ENCODE data around the gene ANO4.

ANO4 gene

DNA sequence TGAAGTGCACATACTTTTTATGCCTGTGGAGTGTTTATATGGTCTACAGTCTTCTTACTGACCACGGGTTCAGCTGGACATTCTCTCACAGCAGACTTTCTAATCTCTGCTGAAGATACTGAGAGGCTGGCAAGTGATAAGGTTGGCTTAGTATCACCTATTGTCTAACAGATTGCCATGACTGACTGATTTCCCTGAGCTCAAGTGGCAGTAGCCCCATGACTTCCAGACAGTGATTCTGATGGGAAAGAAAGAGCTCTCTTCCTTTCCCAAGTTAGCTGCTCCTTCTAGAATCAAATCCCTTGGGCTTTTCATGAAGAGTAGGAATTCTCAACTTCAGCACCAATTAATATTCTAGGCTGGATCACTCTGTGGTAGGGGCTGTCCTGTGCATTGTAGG, 141.4 kb downstream of the ANO4 start:
- TF ChIP-seq, protein P1, sequence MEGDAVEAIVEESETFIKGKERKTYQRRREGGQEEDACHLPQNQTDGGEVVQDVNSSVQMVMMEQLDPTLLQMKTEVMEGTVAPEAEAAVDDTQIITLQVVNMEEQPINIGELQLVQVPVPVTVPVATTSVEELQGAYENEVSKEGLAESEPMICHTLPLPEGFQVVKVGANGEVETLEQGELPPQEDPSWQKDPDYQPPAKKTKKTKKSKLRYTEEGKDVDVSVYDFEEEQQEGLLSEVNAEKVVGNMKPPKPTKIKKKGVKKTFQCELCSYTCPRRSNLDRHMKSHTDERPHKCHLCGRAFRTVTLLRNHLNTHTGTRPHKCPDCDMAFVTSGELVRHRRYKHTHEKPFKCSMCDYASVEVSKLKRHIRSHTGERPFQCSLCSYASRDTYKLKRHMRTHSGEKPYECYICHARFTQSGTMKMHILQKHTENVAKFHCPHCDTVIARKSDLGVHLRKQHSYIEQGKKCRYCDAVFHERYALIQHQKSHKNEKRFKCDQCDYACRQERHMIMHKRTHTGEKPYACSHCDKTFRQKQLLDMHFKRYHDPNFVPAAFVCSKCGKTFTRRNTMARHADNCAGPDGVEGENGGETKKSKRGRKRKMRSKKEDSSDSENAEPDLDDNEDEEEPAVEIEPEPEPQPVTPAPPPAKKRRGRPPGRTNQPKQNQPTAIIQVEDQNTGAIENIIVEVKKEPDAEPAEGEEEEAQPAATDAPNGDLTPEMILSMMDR (IDR thresholded peaks at IDR 0.05; ENCODE audit: control extremely low read depth, extremely low read depth, low read depth, missing control alignments), result no peak
- no peak for DNase-seq (ENCODE audit: extremely low spot score)
- ChIA-PET CTCF (interaction anchor here (0.7 to 1.3 kb wide), 3 partner anchors 10 to 31 kb away, joined by 3 read pairs; no protein-coding TSS in a partner anchor), POLR2A (no interaction called here)

DNA sequence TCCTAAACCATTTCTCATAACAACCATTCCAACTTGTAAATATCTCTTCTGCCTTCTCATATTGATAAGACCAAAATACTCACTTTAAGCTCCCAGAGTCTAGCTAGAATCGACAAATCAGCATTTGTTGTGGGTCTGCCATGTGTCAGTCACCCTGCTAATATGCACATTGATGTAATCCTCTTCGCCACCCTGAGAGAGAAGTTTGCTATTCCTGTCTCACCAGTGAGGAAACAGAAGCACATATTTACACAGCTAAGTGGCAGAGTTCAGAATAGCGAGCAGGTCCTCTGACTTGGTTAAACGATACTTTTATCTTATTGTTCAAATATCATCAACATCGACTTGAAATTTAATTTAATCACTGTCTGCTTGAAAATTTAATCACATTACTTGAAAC, 142.1 kb downstream of the ANO4 start:
- CTCF ChIA-PET, result interaction anchor here (1.3 kb wide), 1 partner anchor 10 kb away, joined by 3 read pairs; no protein-coding TSS in a partner anchor
- POLR2A ChIA-PET, result no interaction called here
- no peak for DNase-seq (ENCODE audit: extremely low spot score)
- TF ChIP-seq, protein P1 (IDR thresholded peaks at IDR 0.05; ENCODE audit: control extremely low read depth, extremely low read depth, low read depth, missing control alignments), result no peak

DNA sequence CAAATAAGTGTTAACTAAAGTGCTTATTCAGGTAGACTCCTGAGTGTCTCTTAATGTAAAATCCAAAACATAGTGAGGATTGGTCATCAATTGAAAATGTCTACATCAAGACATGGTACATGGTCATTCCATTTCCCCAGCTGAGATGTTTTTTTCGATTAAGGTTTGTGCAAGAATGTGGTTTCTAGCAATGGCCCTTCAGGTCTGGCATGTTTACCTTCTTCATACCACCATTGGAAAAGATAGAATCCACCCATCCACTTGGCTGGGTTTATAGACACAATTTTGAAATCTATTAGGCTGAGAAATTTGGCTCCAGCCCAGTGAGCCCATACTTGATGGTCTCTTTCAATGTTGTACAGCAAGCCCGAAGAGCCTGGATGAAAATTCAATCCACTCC, 145.9 kb downstream of the ANO4 start:
- TF ChIP-seq, protein P1 (IDR thresholded peaks at IDR 0.05; ENCODE audit: control extremely low read depth, extremely low read depth, low read depth, missing control alignments), result no peak
- CTCF ChIA-PET, result no interaction called here

DNA sequence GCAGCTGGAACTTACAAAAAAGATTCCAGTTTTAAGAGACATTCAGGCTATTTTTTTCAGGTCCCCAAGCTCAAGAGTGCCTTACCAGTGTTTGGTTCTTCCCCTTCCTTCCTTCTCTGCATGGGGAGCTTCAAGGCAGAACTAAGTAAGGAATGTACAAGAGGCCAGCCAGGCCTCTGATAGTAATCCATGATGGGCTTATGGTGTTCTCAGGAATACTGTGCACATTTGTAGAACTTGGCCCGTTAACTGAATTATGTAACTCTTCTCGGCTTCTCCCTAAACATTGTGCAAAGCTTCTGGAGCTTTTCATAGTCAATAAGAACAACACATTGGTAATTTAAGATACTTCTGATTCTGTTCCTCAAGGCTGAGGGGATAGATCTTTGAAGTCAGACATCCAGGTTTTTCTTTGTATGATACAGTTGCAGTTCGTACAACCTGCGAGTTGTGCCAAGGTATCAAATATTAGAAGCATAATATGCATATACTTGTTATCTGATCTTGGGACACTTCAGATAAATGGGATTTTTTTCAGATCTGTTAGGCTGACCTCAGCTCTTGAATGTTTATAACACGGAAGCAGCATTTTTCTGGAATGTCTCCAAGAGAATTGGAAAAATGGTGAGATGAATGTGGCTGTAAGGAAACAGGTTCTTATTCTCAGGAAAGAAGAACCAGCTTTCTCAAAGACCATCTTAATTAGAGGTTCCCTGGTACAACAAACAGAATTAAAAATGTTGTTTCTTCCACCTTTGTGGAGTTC, 148.6 kb downstream of the ANO4 start:
- no peak for DNase-seq (ENCODE audit: extremely low spot score)
- POLR2A ChIA-PET, result no interaction called here
- TF ChIP-seq, protein P1 (IDR thresholded peaks at IDR 0.05; ENCODE audit: control extremely low read depth, extremely low read depth, low read depth, missing control alignments), result no peak
- CTCF ChIA-PET, result interaction anchor here (1.1 kb wide), 1 partner anchor 29 kb away, joined by 3 read pairs; no protein-coding TSS in a partner anchor

More for the DNA sequence above, 145.9 kb downstream of the ANO4 start:
- POLR2A ChIA-PET, result no interaction called here
- no peak for DNase-seq (ENCODE audit: extremely low spot score)

DNA sequence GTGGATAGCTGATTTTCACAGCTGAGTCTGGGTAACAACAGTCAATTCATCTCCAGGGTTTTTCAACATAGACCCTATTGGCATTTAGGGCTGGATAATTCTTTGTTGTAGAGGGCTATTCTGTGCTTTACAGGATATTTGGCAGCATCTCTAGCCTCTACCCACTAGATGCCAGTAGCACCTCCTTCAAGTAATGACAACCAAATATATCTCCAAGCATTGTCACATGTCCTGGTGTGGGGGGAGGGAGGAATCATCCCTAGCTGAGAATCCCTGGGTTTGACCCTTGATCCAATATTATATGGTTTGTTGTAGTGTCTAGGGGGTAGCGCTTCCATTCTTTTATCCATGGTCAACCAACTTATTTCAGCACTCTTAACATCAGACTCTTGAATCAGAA, 157.2 kb downstream of the ANO4 start:
- DNase-seq (ENCODE audit: extremely low spot score), result no peak
- TF ChIP-seq, protein P1 (IDR thresholded peaks at IDR 0.05; ENCODE audit: control extremely low read depth, extremely low read depth, low read depth, missing control alignments), result no peak
- POLR2A ChIA-PET, result no interaction called here
- CTCF ChIA-PET, result interaction anchor here (1.2 to 1.6 kb wide), 3 partner anchors 8 to 38 kb away, joined by 3 read pairs; no protein-coding TSS in a partner anchor

DNA sequence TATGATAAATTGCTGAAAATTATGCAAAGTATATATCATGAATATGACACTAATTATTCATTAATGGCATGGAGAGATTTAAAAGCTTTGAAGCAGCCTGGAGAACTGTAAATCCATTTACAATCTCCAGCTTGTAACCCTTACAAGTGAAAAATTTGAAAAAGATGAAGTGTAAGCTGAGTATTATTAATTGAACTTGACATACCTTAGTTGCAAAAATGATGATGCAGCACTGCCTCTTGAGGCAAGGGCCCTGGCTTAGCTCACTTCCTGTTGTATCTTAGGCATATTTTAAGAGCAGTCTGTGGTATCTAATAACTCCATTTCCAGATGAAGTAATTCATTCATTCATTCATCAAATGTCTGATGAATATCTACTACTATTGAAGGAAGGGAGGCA, 158.6 kb downstream of the ANO4 start:
- TF ChIP-seq, protein P1 (IDR thresholded peaks at IDR 0.05; ENCODE audit: control extremely low read depth, extremely low read depth, low read depth, missing control alignments), result no peak
- ChIA-PET POLR2A (no interaction called here), CTCF (no interaction called here)
- DNase-seq (ENCODE audit: extremely low spot score), result no peak

Data from GM10248 (cell line).